DMS114 treated with DMSO at 0.1 percent for 48 hours (cell line): ENCODE measurements around the gene DACH1.

Source experiments
- DNase-seq: peaks from one replicate; lab custom pipeline; 2025; ENCODE audit not compliant: unreplicated experiment; lab: John Stamatoyannopoulos, UW

DACH1 gene

DNA sequence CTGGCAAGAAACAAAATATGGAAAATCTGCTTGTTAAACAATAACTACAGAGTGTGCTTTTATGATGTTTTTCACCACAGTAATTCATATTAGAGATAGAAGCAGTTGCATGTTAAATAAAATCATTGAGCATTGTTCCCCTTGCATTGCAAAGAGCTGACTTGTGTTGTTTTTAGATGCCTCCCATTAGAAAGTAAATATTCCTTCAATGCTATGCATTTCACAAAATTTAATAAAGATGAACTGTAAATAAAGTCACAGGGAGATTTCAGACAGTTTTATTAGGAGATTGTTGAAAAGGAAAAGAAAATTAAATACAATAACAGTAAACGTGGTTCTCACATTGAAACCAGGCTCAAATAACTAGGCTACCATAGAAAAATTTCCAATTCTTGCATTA lies 429.3 kb downstream of the DACH1 start:
- DNase-seq = no peak

- DNase-seq = no peak
Measured at GRCh38 chr13:71430681-71431080, 436.3 kb downstream of the DACH1 start.

GRCh38 chr13:71417205-71417604 lies 449.8 kb downstream of the DACH1 start:
- no peak for DNase-seq

- no peak for DNase-seq
Measured at GRCh38 chr13:71412231-71412630, 454.8 kb downstream of the DACH1 start.

DNA sequence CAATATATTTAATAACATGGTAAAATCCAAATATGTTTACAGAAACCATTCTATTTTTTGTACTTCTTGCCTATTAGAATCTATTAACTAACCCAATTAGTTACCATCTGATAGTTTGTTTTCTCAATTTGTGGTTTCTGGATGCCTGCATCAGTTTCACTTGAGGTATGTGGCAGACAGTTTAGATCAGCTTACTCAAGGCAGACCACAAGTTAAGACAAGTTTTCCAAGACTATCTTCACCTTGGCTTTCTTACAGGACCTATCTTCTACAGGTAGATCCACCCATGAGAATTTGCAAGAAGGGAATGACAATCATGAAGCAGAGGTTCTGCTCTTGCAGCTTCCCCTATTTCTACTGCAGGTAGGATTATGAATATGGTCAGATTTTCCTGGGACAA lies 458.6 kb downstream of the DACH1 start:
- no peak for DNase-seq

DNA sequence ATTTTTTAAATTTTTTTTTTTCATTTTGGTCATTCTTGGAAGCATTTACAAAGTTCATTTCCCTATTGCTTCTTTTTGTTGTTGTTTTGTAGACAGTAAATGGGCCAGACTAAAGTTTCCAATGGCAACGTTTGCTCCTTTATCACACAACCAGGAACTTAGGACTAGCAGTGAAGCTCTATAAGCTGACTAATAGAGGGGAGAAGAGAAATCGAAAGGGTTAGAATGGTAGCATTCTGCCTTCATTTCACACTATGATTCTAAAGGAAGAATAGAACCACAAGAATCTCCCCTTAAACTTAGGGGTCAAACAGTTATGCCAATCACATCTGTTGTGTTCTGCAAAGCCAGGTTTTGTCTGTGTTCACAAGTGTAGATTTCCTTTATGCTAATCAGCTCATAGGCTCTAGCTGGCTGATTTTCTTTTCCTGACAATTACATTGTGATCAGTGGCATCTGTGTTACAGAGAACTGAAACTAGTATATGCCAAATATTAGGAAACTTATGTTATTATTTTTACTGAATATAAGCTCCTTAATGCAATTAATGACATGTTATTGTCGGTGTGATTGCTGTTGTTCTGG lies 467.3 kb downstream of the DACH1 start:
- no peak for DNase-seq

DNA sequence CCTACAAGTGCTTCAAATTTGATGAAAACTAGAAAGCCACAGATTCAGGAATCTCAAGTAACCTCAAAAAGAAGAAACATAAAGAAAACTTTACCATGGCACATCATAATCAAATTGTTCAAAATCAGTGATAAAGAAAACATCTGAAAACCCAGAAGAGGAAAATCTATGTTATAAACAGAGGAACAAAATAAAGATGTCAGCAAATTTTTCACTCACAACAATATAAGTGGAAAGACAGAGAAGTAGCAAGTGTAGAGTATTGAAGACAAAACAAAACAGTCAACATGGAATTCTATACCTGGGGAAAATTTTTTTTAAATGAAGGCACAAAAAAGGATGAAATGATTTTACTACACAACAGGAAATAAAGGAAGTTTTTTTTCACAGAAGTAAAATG lies 470.9 kb downstream of the DACH1 start:
- no peak for DNase-seq

DNA sequence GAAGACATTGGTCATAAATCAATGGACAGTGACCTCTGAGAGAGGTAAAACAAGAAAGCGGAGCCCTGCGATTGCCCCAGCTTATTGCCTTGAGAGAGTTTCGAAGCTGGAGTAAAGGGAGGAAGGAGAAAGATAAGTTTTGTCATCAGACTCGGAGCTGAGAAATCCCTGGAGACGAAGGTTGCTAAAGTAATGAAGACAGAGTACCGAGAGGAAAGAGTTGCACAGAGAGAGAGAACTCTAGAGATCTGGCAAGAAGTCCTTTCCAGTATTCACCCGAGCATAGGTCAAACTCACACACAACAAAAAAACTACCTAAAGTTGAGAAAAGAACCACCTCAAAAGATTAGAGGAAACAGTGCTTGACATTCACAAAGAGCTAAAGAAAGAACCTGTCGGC lies 472.0 kb downstream of the DACH1 start:
- no peak for DNase-seq

DNA sequence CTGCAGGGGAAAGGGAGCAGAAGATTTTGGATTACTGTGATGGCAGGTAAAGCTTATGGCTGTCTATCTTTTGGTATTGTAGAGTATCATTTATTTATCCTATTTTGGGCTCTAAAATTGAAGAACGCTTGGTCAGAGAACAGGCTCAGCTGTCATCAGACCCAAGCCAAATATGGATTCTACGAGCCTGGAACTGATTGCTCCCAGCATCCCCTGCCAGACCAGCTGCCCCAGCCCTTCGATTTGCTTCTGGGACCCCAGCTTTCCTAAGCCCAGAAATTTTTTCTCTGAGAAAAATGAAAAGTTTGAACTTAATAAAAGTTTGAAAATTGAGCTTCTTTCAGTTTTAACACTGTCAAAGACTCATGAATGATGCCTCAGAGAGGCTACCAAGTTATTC lies 472.8 kb downstream of the DACH1 start:
- no peak for DNase-seq
